ENCODE measurements around the gene PPP1CB. TPM values are rescaled to one million over a fixed set of nuclear protein-coding genes. Genes with fewer than 3 reads are reported as not detected.

PPP1CB gene
- 54.0 and 88.9 TPM in 2 replicates for total RNA-seq

DNA sequence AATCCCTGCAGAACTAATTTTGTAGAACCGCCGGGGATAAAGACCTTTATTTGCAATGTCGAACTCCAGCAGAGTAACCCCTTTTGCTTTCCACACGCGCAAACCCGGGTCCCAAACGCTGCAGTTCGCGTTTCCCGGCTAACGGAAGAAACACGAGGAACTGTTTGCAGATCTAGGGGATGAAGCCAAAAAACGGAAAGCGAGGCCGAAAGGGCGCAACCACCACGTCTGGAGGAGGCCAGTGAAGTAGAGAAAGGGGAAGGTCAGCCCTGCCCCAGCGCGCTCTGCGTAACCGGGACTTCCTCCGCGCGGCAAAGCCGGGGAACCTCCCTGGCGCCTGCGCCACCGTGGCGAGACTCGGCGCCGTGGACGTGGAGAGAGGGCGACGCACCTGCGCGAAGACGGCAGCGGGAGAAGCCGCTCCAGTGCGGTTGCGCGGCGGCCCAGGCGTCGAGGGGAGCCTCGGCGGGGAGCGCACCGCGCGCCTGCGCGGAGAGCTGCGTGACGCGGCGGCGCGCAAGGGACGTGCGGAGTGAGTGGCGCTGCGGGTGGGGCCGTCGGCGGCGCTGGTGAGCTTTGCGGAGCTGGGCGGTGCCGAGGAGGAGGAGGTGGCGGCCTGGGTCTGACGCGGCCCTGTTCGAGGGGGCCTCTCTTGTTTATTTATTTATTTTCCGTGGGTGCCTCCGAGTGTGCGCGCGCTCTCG, at the start of gene PPP1CB:
TSS of gene PPP1CB (plus strand) at position 579 of the 704 bp plus-strand sequence. CDS start 295 bp downstream, outside the sequence.

DNA sequence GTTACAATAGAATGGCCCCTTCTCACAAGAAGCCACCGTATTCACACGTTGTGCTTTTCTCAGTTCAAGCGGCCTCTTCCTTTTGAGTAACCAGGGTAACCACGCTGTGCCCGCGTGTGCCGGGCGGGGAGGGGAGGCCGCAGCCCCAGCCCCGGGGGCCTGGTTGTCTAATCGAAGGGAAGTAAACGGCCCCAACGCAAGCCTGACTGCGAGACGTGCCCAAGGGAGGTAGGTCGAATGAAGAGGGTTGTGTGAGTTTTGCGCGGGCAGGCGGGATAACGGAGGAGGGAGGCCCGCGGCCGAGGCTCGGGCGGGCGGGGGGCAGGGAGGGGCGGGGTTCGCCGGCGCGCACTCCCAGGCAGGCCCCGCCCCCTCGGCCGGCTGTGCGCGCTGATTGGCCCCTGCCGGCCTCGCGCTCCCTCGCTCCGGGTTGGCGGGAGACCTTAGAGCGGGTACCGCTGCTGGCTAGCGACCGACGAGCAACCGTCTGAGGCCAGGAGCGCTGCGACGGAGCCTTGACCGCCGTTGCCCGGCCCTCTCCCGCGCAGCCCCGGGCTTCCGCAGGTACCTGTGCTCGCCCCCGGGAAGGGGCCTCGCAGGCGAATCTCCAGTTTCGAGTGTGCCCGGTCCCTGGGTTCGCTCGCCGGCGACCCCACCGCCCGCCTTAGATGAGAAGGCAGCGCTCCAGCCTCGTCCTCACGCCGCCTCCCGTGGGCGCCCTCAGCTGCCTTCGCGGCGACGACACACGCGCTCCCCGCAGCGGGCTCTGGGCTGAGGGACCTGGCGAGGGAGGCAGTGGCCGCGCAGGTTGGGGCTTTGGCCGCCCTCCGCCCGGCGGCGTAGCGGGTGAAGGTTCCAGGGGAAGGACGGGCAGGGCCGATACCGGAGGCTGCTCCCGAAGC, 59.0 kb downstream of the PPP1CB start, which contains the start of gene SPDYA:
TSS of gene SPDYA (plus strand) at position 451 of the 902 bp plus-strand sequence. CDS start 5,181 bp downstream, outside the sequence.

Other genes starting within 250 kb of the PPP1CB start
- 0.36 TPM in 1 of 2 replicates, not detected in the other for gene SPDYA, start 59.0 kb downstream of the PPP1CB start, total RNA-seq
- gene TRMT61B, start 118.5 kb downstream of the PPP1CB start, total RNA-seq: 4.5 and 5.2 TPM in 2 replicates
- gene WDR43, start 142.8 kb downstream of the PPP1CB start, total RNA-seq: 34.0 and 55.8 TPM in 2 replicates
- gene TOGARAM2, start 229.5 kb downstream of the PPP1CB start, total RNA-seq: not detected in 2 replicates

Measured in cardiac atrium fibroblast (primary cell).